ENCODE measurements around the gene TMEM59L.

The TMEM59L gene

GRCh38 chr19:18610556-18611326 is 1.9 kb upstream of the TMEM59L start:
- ATAC-seq (no peak), DNase-seq (no peak)
- Mint-ChIP-seq H3K36me3 (ENCODE audit: low read depth) (no peaks in the 10 kb centered on the region), H3K27me3 (peaks cover 74% of the 10 kb centered on the region), H3K4me1 (peaks cover 15% of the 10 kb centered on the region), H3K4me3 (no peak overlapping the region), H3K27ac (no peak overlapping the region), H3K9me3 (no peaks in the 10 kb centered on the region)

GRCh38 chr19:18611327-18612050 is 1.2 kb upstream of the TMEM59L start:
- peaks cover 15% of the 10 kb centered on the region for H3K4me1 Mint-ChIP-seq
- peaks cover 81% of the 10 kb centered on the region for H3K27me3 Mint-ChIP-seq
- DNase-seq (no peak), ATAC-seq (no peak)
- H3K36me3 Mint-ChIP-seq (ENCODE audit: low read depth), result no peaks in the 10 kb centered on the region
- no peak overlapping the region for H3K4me3 Mint-ChIP-seq
- no peak overlapping the region for H3K27ac Mint-ChIP-seq
- H3K9me3 Mint-ChIP-seq, result no peaks in the 10 kb centered on the region

GRCh38 chr19:18612051-18612771 is 459 bp upstream of the TMEM59L start:
- Mint-ChIP-seq H3K4me1 (peaks cover 15% of the 10 kb centered on the region), H3K36me3 (ENCODE audit: low read depth) (no peaks in the 10 kb centered on the region), H3K4me3 (peak overlapping the region; percentile 56), H3K27ac (no peak overlapping the region), H3K27me3 (peaks cover 80% of the 10 kb centered on the region), H3K9me3 (no peaks in the 10 kb centered on the region)
- DNase-seq (no peak), ATAC-seq (no peak)

DNA sequence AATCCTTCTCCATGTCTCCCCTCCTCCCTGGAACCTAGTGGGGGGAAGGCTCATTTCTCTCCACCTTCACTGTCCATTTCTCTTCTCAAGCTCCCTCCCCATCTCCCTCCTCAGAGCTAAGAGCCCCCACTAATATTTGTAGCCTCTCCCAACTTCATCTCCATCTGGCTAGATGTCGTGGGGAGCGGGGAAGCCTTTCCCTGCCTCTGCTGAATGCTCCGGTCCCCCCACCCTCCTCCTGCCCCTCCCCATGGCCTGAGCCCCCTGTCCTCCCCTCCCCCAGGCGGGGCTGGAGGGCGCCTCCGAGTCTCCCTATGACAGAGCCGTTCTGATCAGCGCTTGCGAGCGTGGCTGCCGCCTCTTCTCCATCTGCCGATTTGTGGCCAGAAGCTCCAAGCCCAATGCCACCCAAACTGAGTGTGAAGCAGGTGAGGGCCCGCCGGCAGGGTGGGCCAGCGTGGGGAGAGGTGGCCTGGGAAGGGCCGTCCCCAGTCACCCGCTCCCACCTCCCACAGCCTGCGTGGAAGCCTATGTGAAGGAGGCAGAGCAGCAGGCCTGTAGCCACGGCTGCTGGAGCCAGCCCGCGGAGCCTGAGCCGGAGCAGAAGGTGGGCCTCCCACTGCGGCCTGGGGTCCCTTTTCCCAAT is 1.0 kb downstream of the TMEM59L start:
- ATAC-seq, result no peak
- no peak for DNase-seq
- peaks cover 15% of the 10 kb centered on the region for H3K4me1 Mint-ChIP-seq
- no peaks in the 10 kb centered on the region for H3K36me3 Mint-ChIP-seq (ENCODE audit: low read depth)
- H3K9me3 Mint-ChIP-seq, result no peaks in the 10 kb centered on the region
- H3K27ac Mint-ChIP-seq, result no peak overlapping the region
- peaks cover 70% of the 10 kb centered on the region for H3K27me3 Mint-ChIP-seq
- peak overlapping the region; percentile 24 for H3K4me3 Mint-ChIP-seq

DNA sequence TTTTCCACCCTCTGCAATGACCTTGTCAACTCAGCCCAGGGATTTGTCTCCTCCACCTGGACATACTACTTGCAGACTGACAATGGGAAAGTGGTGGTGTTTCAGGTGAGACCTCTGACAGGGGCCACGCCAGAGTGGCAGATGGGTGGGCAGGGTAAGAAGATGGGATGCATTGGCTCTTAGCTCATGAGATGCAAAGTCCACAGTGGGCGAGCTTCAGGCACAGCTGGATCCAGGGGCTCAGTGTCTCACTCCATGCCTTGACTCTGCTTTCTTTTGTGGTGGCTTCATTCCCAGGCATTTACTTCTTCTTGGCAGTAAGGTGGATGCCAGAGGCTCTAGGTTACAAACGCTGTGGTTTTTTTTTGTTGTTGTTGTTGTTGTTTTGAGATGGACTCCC is 3.4 kb downstream of the TMEM59L start:
- DNase-seq, result no peak
- Mint-ChIP-seq H3K4me1 (peaks cover 14% of the 10 kb centered on the region), H3K27ac (no peak overlapping the region), H3K27me3 (peaks cover 54% of the 10 kb centered on the region), H3K4me3 (no peak overlapping the region), H3K9me3 (no peaks in the 10 kb centered on the region), H3K36me3 (ENCODE audit: low read depth) (no peaks in the 10 kb centered on the region)
- no peak for ATAC-seq

DNA sequence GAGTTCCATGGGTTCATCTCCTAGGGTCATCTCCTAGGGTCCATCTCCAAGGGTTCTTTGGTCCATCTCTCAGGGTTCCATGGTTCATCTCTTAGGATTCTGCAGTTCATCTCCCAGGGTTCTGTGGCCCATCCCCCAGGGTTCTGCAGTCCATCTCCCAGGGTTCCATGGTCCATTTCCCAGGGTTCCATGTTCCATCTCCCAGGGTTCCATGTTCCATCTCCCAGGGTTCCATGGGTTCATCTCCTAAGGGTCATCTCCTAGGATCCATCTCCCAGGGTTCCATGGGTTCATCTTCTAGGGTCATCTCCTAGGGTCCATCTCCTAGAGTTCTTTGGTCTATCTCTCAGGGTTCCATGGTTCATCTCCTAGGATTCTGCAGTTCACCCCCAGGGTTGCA is 4.9 kb downstream of the TMEM59L start:
- no peak overlapping the region for H3K27ac Mint-ChIP-seq
- no peak for ATAC-seq
- no peak for DNase-seq
- H3K27me3 Mint-ChIP-seq, result peaks cover 45% of the 10 kb centered on the region
- H3K4me1 Mint-ChIP-seq, result peaks cover 4% of the 10 kb centered on the region
- H3K4me3 Mint-ChIP-seq, result no peak overlapping the region
- no peaks in the 10 kb centered on the region for H3K36me3 Mint-ChIP-seq (ENCODE audit: low read depth)
- no peaks in the 10 kb centered on the region for H3K9me3 Mint-ChIP-seq

DNA sequence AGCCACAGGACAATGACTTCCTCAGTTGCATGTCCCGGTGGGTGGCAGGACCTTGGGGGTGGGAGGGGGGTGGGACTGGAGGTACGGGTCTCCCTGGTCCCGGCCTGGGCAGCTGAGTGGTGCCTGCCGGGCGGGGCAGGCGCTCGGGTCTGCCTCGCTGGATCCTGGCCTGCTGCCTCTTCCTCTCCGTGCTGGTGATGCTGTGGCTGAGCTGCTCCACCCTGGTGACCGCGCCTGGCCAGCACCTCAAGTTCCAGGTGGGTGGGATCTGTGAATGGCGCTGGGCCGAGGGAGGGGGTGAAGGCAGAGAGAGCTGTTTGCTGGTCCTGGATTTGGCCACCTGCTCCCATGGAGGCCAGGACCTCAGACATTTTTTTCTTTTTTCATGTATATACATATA is 5.6 kb downstream of the TMEM59L start:
- Mint-ChIP-seq H3K36me3 (ENCODE audit: low read depth) (no peaks in the 10 kb centered on the region), H3K27me3 (peaks cover 45% of the 10 kb centered on the region), H3K27ac (no peak overlapping the region), H3K4me1 (peaks cover 3% of the 10 kb centered on the region), H3K9me3 (no peaks in the 10 kb centered on the region), H3K4me3 (no peak overlapping the region)
- ATAC-seq (no peak), DNase-seq (no peak)

GRCh38 chr19:18620311-18620710 is 7.6 kb downstream of the TMEM59L start:
- no peak overlapping the region for H3K27ac Mint-ChIP-seq
- no peak for DNase-seq
- H3K36me3 Mint-ChIP-seq (ENCODE audit: low read depth), result no peaks in the 10 kb centered on the region
- H3K4me1 Mint-ChIP-seq, result no peaks in the 10 kb centered on the region
- H3K27me3 Mint-ChIP-seq, result peaks cover 26% of the 10 kb centered on the region
- no peak for ATAC-seq
- no peak overlapping the region for H3K4me3 Mint-ChIP-seq
- no peaks in the 10 kb centered on the region for H3K9me3 Mint-ChIP-seq

DNA sequence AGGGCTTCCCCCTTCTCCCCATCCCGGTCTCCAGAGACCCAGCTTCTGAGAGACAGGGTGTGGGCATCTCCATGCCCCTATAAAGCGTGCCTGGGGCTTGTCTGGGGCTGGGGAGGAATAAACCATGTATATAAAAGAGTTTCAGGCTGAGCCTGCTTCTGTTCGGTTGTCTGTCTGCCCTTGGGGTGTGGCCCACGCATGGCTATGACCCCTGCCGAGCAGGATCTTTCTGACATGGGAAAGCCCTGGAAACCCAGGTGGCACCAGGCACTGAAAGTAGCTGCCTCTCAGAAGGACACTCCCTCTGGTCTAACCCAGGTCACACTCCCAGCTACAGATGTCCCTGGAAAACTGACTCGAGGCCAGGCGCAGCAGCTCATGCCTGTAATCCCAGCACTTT is 8.2 kb downstream of the TMEM59L start:
- no peaks in the 10 kb centered on the region for H3K36me3 Mint-ChIP-seq (ENCODE audit: low read depth)
- H3K4me3 Mint-ChIP-seq, result no peak overlapping the region
- H3K27ac Mint-ChIP-seq, result no peak overlapping the region
- H3K4me1 Mint-ChIP-seq, result no peaks in the 10 kb centered on the region
- DNase-seq (no peak), ATAC-seq (no peak)
- peaks cover 20% of the 10 kb centered on the region for H3K27me3 Mint-ChIP-seq
- no peaks in the 10 kb centered on the region for H3K9me3 Mint-ChIP-seq

- Mint-ChIP-seq H3K4me3 (no peak overlapping the region), H3K36me3 (ENCODE audit: low read depth) (no peaks in the 10 kb centered on the region), H3K27me3 (peaks cover 5% of the 10 kb centered on the region), H3K4me1 (no peaks in the 10 kb centered on the region), H3K9me3 (no peaks in the 10 kb centered on the region), H3K27ac (no peak overlapping the region)
- DNase-seq, result no peak
- ATAC-seq, result no peak
Observed at GRCh38 chr19:18626906-18627305, 14.2 kb downstream of the TMEM59L start.

DNA sequence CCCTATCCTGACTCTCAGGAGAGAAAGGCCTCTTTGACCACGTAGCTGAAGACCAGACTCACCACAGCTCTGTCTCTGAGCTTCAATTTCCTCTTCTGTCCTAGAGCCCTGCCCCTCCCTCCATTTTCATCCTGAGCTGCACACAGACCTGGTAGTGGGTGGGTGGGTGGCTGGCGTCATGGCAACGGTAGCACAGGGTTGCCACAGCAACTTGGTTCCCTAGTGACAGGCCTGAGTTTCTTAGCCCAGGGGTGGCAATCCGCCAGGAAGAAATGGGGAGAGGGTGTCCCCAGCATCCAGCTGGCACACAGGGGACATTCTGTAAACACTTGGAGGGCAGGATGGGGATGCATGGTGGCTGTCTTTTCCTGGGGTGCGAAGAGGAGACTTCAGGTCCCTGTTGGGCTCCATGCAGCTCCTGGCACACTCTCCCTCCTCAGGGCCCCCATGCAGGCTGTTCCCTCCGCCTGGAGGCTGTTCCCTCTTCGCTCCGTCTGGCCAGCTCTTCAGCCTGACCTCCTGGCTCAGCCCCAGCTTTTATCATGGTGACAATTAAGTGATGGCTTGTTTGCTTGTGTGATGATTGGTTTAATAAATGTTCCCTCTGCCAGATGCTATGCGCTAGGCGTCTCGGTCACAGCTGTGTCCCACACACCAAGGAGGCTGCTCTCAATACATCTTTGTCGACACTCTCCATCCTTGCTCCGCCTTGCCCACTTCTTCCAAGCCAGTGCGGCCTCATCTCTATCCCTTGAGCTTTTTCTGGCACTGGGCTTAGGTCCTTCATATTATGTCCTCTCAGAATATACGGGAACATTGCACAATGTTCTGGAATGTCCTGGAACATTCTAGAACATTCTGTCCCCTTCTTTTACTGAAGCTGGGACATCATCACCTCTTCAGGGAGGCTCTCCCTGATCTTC is 16.8 kb downstream of the TMEM59L start:
- DNase-seq (no peak), ATAC-seq (no peak)
- Mint-ChIP-seq H3K9me3 (no peaks in the 10 kb centered on the region), H3K27me3 (no peaks in the 10 kb centered on the region), H3K27ac (peak overlapping the region; percentile 46), H3K4me3 (no peak overlapping the region), H3K4me1 (no peaks in the 10 kb centered on the region), H3K36me3 (ENCODE audit: low read depth) (no peaks in the 10 kb centered on the region)

GRCh38 chr19:18633321-18633720 is 20.7 kb downstream of the TMEM59L start:
- Mint-ChIP-seq H3K4me3 (no peak overlapping the region), H3K9me3 (no peaks in the 10 kb centered on the region), H3K4me1 (peaks cover 18% of the 10 kb centered on the region), H3K27me3 (peaks cover 2% of the 10 kb centered on the region), H3K27ac (no peak overlapping the region), H3K36me3 (ENCODE audit: low read depth) (no peaks in the 10 kb centered on the region)
- ATAC-seq (no peak), DNase-seq (no peak)

- no peaks in the 10 kb centered on the region for H3K9me3 Mint-ChIP-seq
- H3K4me1 Mint-ChIP-seq, result peaks cover 19% of the 10 kb centered on the region
- no peaks in the 10 kb centered on the region for H3K36me3 Mint-ChIP-seq (ENCODE audit: low read depth)
- DNase-seq, result no peak
- no peak overlapping the region for H3K4me3 Mint-ChIP-seq
- H3K27me3 Mint-ChIP-seq, result peaks cover 2% of the 10 kb centered on the region
- H3K27ac Mint-ChIP-seq, result no peak overlapping the region
- ATAC-seq, result no peak
Observed at GRCh38 chr19:18634612-18635297, 22.1 kb downstream of the TMEM59L start.
